K562 (cell line): ENCODE measurements around the gene PWWP2A. TPM values are rescaled to one million over a fixed set of nuclear protein-coding genes. Genes with fewer than 3 reads are reported as not detected.
A peak's percentile ranks its signal among the peaks of the same experiment; 100 is the strongest.

Source experiments
- ATAC-seq: fragments of 200-7000 bp; cut with Tn5 transposase; 3 replicates; pipeline ENCODE4 v1.9.1; 2020; ENCODE audit warnings: moderate library complexity
- BruUV-seq: library from RNA; stranded (reverse); fragments of 400-500 nt; replicated peaks from 2 replicates; lab custom pipeline; 2021; lab: Mats Ljungman, UMichigan
- CTCF ChIA-PET: fragments of 300-600 bp; formaldehyde crosslinking; extraction: SDS; loops from one replicate; lab custom pipeline; 2021; ENCODE audit warnings: low intra/inter-chr PET ratio; lab: Yijun Ruan, JAX
- POLR2A ChIA-PET: fragments of 300-600, 350-650 bp; sonication (Branson Sonifier 250); formaldehyde crosslinking; extraction: SDS; loops from one replicate; lab custom pipeline; 2021; ENCODE audit warnings: antibody characterized with exemption, inconsistent platforms; lab: Yijun Ruan, JAX
- DNase-seq, 4 experiments: peaks; one replicate each; pipeline versions ENCODE4 v3.0.0 to v3.0.0-alpha.2; 2011 to 2018; ENCODE audit warnings: low spot score in 3 of 4, mixed read lengths in 3 of 4; ENCODE audit errors: extremely low read depth in 1 of 4
- FAIRE-seq: peaks from 2 replicates; lab custom pipeline; 2011; peaks lifted over from hg19 to GRCh38; lab: Jason Lieb, UNC
- H2AFZ ChIP-seq: 2 replicates; pipeline ENCODE4 v1.6.0; 2011; ENCODE audit warnings: low read depth, low read length, control low read depth, inconsistent platforms
- H3K27ac ChIP-seq: fragments of 200-600 bp; 3 replicates; pipeline ENCODE4 v1.8.0; 2011; ENCODE audit warnings: low read depth, mild to moderate bottlenecking, control low read depth, inconsistent platforms, low read length, moderate library complexity, mixed read lengths; ENCODE audit errors: extremely low read depth
- H3K27me3 ChIP-seq, 2 experiments: fragments of 300-600 bp in 1 of 2; 2 replicates in 1 of 2; 3 replicates in 1 of 2; pipeline versions ENCODE4 v1.6.0 to v1.8.0; 2011; ENCODE audit warnings: inconsistent platforms in 2 of 2, low read length in 2 of 2, mild to moderate bottlenecking in 1 of 2, mixed read lengths in 1 of 2, moderate library complexity in 1 of 2; ENCODE audit not compliant: control insufficient read depth in 2 of 2, insufficient read depth in 2 of 2
- H3K36me3 ChIP-seq: fragments of 300-600 bp; 3 replicates; pipeline ENCODE4 v1.8.0; 2011; ENCODE audit warnings: mild to moderate bottlenecking, low read length, inconsistent platforms; ENCODE audit not compliant: control insufficient read depth, insufficient read depth
- H3K4me1 ChIP-seq, 2 experiments: fragments of 200-600 bp in 1 of 2; replicated peaks in 1 of 2; 2 replicates in 1 of 2; 3 replicates in 1 of 2; pipeline versions ENCODE4 v1.5.1 to v1.8.0; 2011; ENCODE audit warnings: inconsistent platforms in 2 of 2, low read length in 2 of 2, mild to moderate bottlenecking in 1 of 2, mixed read lengths in 1 of 2, moderate library complexity in 1 of 2; ENCODE audit not compliant: control insufficient read depth in 2 of 2, insufficient read depth in 2 of 2
- H3K4me2 ChIP-seq: 2 replicates; pipeline ENCODE4 v1.6.1; 2011; ENCODE audit warnings: low read length, control low read depth, inconsistent platforms, mixed read lengths; ENCODE audit not compliant: insufficient read depth
- H3K4me3 ChIP-seq: fragments of 200-600 bp; sonication (generic), shearing (Covaris generic); 2 replicates; pipeline ENCODE4 v1.5.1; 2016; ENCODE audit warnings: control low read depth, inconsistent platforms
- H3K79me2 ChIP-seq: fragments of 200-600 bp; 3 replicates; pipeline ENCODE4 v1.8.0; 2011; ENCODE audit warnings: low read length, inconsistent platforms; ENCODE audit not compliant: control insufficient read depth, insufficient read depth
- H3K9ac ChIP-seq, 2 experiments: 2 replicates each; pipeline versions ENCODE4 v1.6.0 to v1.6.1; 2011; ENCODE audit warnings: low read depth in 2 of 2, low read length in 2 of 2, control low read depth in 1 of 2, inconsistent platforms in 1 of 2, mild to moderate bottlenecking in 1 of 2, mixed read lengths in 1 of 2; ENCODE audit not compliant: insufficient read depth in 1 of 2
- H3K9me1 ChIP-seq: one replicate; pipeline ENCODE4 v1.6.0; 2011; ENCODE audit warnings: inconsistent platforms, mild to moderate bottlenecking, low read length, moderate library complexity; ENCODE audit not compliant: control insufficient read depth, insufficient read depth
- H3K9me3 ChIP-seq: replicated peaks from 2 replicates; pipeline ENCODE4 v1.5.1; 2011; ENCODE audit warnings: low read depth, low read length, inconsistent platforms; ENCODE audit not compliant: control insufficient read depth, insufficient read depth
- H4K20me1 ChIP-seq: replicated peaks from 2 replicates; pipeline ENCODE4 v1.6.1; 2011; ENCODE audit warnings: low read length, inconsistent platforms, mixed read lengths; ENCODE audit not compliant: control insufficient read depth, insufficient read depth
- DACH1 ChIP-seq: fragments of 450-650 bp; IDR thresholded peaks from 2 replicates; pipeline ENCODE4 v1.6.1; 2018; ENCODE audit not compliant: partially characterized antibody
- E4F1 ChIP-seq: fragments of 250-450 bp; sonication (Bioruptor Pico); IDR thresholded peaks from 2 replicates; pipeline ENCODE4 v1.5.0; 2021; ENCODE audit warnings: mild to moderate bottlenecking, borderline replicate concordance
- HNRNPK ChIP-seq: fragments of 200-400 bp; formaldehyde crosslinking; IDR thresholded peaks from one replicate; pipeline ENCODE4 v1.6.1; 2018; ENCODE audit warnings: mild to moderate bottlenecking, low read depth, low read length; ENCODE audit not compliant: poor library complexity, severe bottlenecking
- MEIS2 ChIP-seq: fragments of 450-650 bp; IDR thresholded peaks from 2 replicates; pipeline ENCODE4 v1.6.1; 2014; ENCODE audit warnings: mild to moderate bottlenecking; ENCODE audit not compliant: partially characterized antibody
- PBX2 ChIP-seq, 2 experiments: IDR thresholded peaks in 1 of 2; conservative IDR thresholded peaks in 1 of 2; 2 replicates each; pipeline ENCODE4 v1.6.1; 2016; ENCODE audit warnings: low read depth in 2 of 2, mild to moderate bottlenecking in 1 of 2, missing compliant biosample characterization in 1 of 2, missing genetic modification characterization in 1 of 2, moderate library complexity in 1 of 2
- SIRT6 ChIP-seq: IDR thresholded peaks from one replicate; pipeline ENCODE4 v1.6.1; 2012; ENCODE audit warnings: low read depth, mild to moderate bottlenecking, control low read depth, inconsistent platforms, low read length, moderate library complexity
- SLC30A9 ChIP-seq: fragments of 250-450 bp; sonication (Bioruptor Pico); IDR thresholded peaks from 2 replicates; pipeline ENCODE4 v1.8.0; 2022; ENCODE audit warnings: mild to moderate bottlenecking, moderate library complexity
- SP2 ChIP-seq: IDR thresholded peaks from 2 replicates; pipeline ENCODE4 v1.6.1; 2011; ENCODE audit warnings: mild to moderate bottlenecking, low read depth, low read length, moderate library complexity; ENCODE audit not compliant: poor library complexity, severe bottlenecking; ENCODE audit errors: extremely low read depth
- SREBF1 ChIP-seq: fragments of 150-350 bp; IDR thresholded peaks from 2 replicates; pipeline ENCODE4 v1.6.1; 2014; ENCODE audit warnings: antibody characterized with exemption, low read depth, low read length, borderline replicate concordance
- SRSF1 ChIP-seq: fragments of 200-400 bp; formaldehyde crosslinking; IDR thresholded peaks from 2 replicates; pipeline ENCODE4 v1.6.1; 2017; ENCODE audit warnings: mild to moderate bottlenecking, low read depth, low read length, moderate library complexity
- ZFP30 ChIP-seq: fragments of 250-450 bp; sonication (Bioruptor Pico); IDR thresholded peaks from 2 replicates; pipeline ENCODE4 v1.8.0; 2022; ENCODE audit warnings: moderate library complexity, mild to moderate bottlenecking, inconsistent platforms, borderline replicate concordance
- ZNF75A ChIP-seq: fragments of 450-650 bp; formaldehyde crosslinking; IDR thresholded peaks from 2 replicates; pipeline ENCODE4 v1.4.0; 2020; ENCODE audit warnings: mild to moderate bottlenecking
- WGBS: fragments of 100-300 bp; shearing (Covaris generic); methylation state at CpG from one replicate; pipeline ENCODE4 v1.1.6; 2016; ENCODE audit warnings: low coverage, mixed read lengths; ENCODE audit not compliant: insufficient coverage; ENCODE audit errors: missing lambda C conversion rate; 5-methylcytosine and 5-hydroxymethylcytosine counted together
- in situ Hi-C: fragments of 300-500 bp; cut with MboI; formaldehyde crosslinking; loops from 4 replicates; pipeline ENCODE4 v1.15.0; 2018; ENCODE audit warnings: inconsistent platforms, mixed read lengths
- intact Hi-C: fragments of 100-400 bp; cut with micrococcal nuclease; formaldehyde crosslinking; loops from 2 replicates; pipeline ENCODE4 v1.14.2; 2022
- polyA plus RNA-seq, 8 experiments: library from polyadenylated mRNA; depleted of rRNA in 4 of 8; stranded (reverse) in 5 of 8; unstranded in 3 of 8; fragments of >200 nt; fragmentation: Nextera tagmentation in 2 of 8; fragmentation: Illumina TruSeq in 1 of 8; extraction: Ambion mirVana in 2 of 8; extraction: Trizol in 1 of 8; gene quantifications; 2 replicates each; pipeline versions ENCODE4 v1.2.1 to v1.2.3, GENCODE V29; 2011 to 2014; ENCODE audit warnings: inconsistent platforms in 1 of 8, missing spikeins in 1 of 8
- total RNA-seq, 7 experiments: library from RNA; depleted of rRNA in 6 of 7; stranded (reverse); fragments of >200 nt in 6 of 7; fragmentation: Illumina TruSeq in 2 of 7; extraction: Trizol in 2 of 7; gene quantifications; 2 replicates each; pipeline versions ENCODE4 v1.2.1 to v1.2.3, GENCODE V29; 2011 to 2021; ENCODE audit warnings: low replicate concordance in 1 of 7

The PWWP2A gene
- total and polyA plus RNA-seq, 9 of the 15 experiments (the other 6 are each of a cell fraction or from before 2014, with no cell fraction given), result 2.7 to 26.3 (median 14.6) TPM

GRCh38 chr5:160165137-160166068 lies 46.2 kb upstream of the PWWP2A start:
- Histone ChIP-seq H3K9me3 (no peaks in the 10 kb centered on the region), H3K9ac (peak overlapping the region in 1 of 2 experiments; percentile 65; a peak in 2 of 4 replicates), H4K20me1 (no peaks in the 10 kb centered on the region; the same call in 1 of the 2 replicates), H3K4me2 (no peak overlapping the region), H3K79me2 (no peaks in the 10 kb centered on the region), H3K36me3 (no peaks in the 10 kb centered on the region), H3K27me3 (peaks cover 20 to 52% of the 10 kb centered on the region in 2 experiments; a peak in 4 of 5 replicates), H3K9me1 (no peaks in the 10 kb centered on the region), H3K4me3 (no peak overlapping the region), H3K4me1 (peaks cover 8 to 14% of the 10 kb centered on the region in 2 experiments; a peak in 4 of 5 replicates), H3K27ac (no peak overlapping the region), H2AFZ (peak overlapping the region; percentile 50; the same call in 1 of the 2 replicates)
- in situ Hi-C loops (no loop called here), intact Hi-C loops (no loop called here)
- FAIRE-seq (no peak), ATAC-seq (peak; percentile 79), DNase-seq (peak in 2 of 4 experiments; percentile 10 to 37)
- ChIA-PET POLR2A (interaction anchor here (0.7 kb wide), 1 partner anchor 736 kb away, joined by 3 read pairs; no protein-coding TSS in a partner anchor), CTCF (no interaction called here)
- no TSS peak for BruUV-seq
- WGBS, result 5% methylated on average over 13 of the region's 15 CpGs
- TF ChIP-seq SLC30A9 (CRISPR knock-in tag) (no peak), SP2 (no peak), PBX2 (CRISPR knock-in tag; IDR thresholded peaks at IDR 0.05; ENCODE audit: low read depth) (no peak), PBX2 (tag; conservative IDR thresholded peaks at IDR 0.05; ENCODE audit: low read depth) (0 out of 2 replicates have a peak, but pooled peaks have one; percentile 23), ZNF75A (CRISPR knock-in tag) (no peak), SREBF1 (no peak), SRSF1 (no peak), HNRNPK (no peak), DACH1 (no peak), E4F1 (no peak), SIRT6 (no peak), ZFP30 (CRISPR knock-in tag) (no peak), MEIS2 (peak; percentile 40)
